ENCODE data around the gene ZNHIT2. TPM values are rescaled to one million over a fixed set of nuclear protein-coding genes. Genes with fewer than 3 reads are reported as not detected.

The ZNHIT2 gene
- total RNA-seq, 2 donors from 2014 or later = 6.6 to 8.2 TPM

- no peak for ATAC-seq
- intact Hi-C loops (cut with DNase I) = no loop called here
- no peak for DNase-seq
Observed at GRCh38 chr11:65086809-65087208, 30.7 kb downstream of the ZNHIT2 start.

- DNase-seq (no peak), ATAC-seq (no peak)
- intact Hi-C loops (cut with DNase I) = no loop called here
Observed at GRCh38 chr11:65085446-65085845, 32.1 kb downstream of the ZNHIT2 start.

GRCh38 chr11:65084598-65085375 lies 32.7 kb downstream of the ZNHIT2 start:
- DNase-seq (no peak), ATAC-seq (peak in 1 of 2 donors; percentile 1)
- intact Hi-C loops (cut with DNase I) = no loop called here

GRCh38 chr11:65083834-65084597 lies 33.5 kb downstream of the ZNHIT2 start, which contains the start of the genes CDCA5 and ZFPL1:
Gene CDCA5, minus strand, starts transcription at chr11:65084040. Its CDS starts 62 bp downstream, at chr11:65083978.
Gene ZFPL1, plus strand, starts transcription at chr11:65084222. Its CDS starts 477 bp downstream, at chr11:65084699.
- intact Hi-C loops (cut with DNase I) = no loop called here
- peak; percentile 95 for DNase-seq
- ATAC-seq = peak; percentile 97 to 99

- intact Hi-C loops (cut with DNase I) = no loop called here
- ATAC-seq (no peak), DNase-seq (no peak)
Observed at GRCh38 chr11:65083134-65083833, 34.2 kb downstream of the ZNHIT2 start.

- intact Hi-C loops (cut with DNase I) = no loop called here
- DNase-seq (no peak), ATAC-seq (no peak)
Observed at GRCh38 chr11:65078786-65079342, 38.6 kb downstream of the ZNHIT2 start.

- DNase-seq (no peak), ATAC-seq (peak; percentile 61)
- intact Hi-C loops (cut with DNase I) = no loop called here
Observed at GRCh38 chr11:65078151-65078550, 39.4 kb downstream of the ZNHIT2 start.

- intact Hi-C loops (cut with DNase I) = no loop called here
- ATAC-seq (no peak), DNase-seq (no peak)
Observed at GRCh38 chr11:65077451-65077850, 40.0 kb downstream of the ZNHIT2 start.

- no peak for ATAC-seq
- intact Hi-C loops (cut with DNase I) = no loop called here
- no peak for DNase-seq
Observed at GRCh38 chr11:65072631-65072966, 44.9 kb downstream of the ZNHIT2 start.

GRCh38 chr11:65071907-65072630 lies 45.4 kb downstream of the ZNHIT2 start:
- no peak for ATAC-seq
- intact Hi-C loops (cut with DNase I) = no loop called here

GRCh38 chr11:65069217-65069616 lies 48.3 kb downstream of the ZNHIT2 start:
- DNase-seq = no peak
- intact Hi-C loops (cut with DNase I) = no loop called here
- ATAC-seq = no peak

More at GRCh38 chr11:65071907-65072630, 45.4 kb downstream of the ZNHIT2 start:
- DNase-seq = no peak

GRCh38 chr11:65067446-65067845 lies 50.1 kb downstream of the ZNHIT2 start:
- no peak for DNase-seq
- intact Hi-C loops (cut with DNase I) = no loop called here
- no peak for ATAC-seq

GRCh38 chr11:65066805-65067291 lies 50.7 kb downstream of the ZNHIT2 start:
- intact Hi-C loops (cut with DNase I) = no loop called here
- no peak for DNase-seq
- ATAC-seq = no peak

Small RNAs within 50 kb of the gene (microRNA-seq; reads per million reads assigned to microRNA genes)
- gene MIR6751 = 0 reads per million in 2 donors

Other genes starting within 250 kb of the ZNHIT2 start
- 10 to 100 TPM; 36.6 to 43.1 TPM for gene EHD1, start 239.1 kb downstream of the ZNHIT2 start, total RNA-seq
- gene ATG2A, start 200.5 kb downstream of the ZNHIT2 start, total RNA-seq = 10 to 100 TPM; 12.3 to 14.6 TPM
- gene PPP2R5B, start 193.0 kb downstream of the ZNHIT2 start, total RNA-seq = 10 to 100 TPM; 17.9 to 20.5 TPM
- not detected for gene GPHA2, start 181.8 kb downstream of the ZNHIT2 start, total RNA-seq
- gene MAJIN, start 145.6 kb downstream of the ZNHIT2 start, total RNA-seq = not detected
- gene BATF2, start 120.7 kb downstream of the ZNHIT2 start, total RNA-seq = 1 to 10 TPM; 1.4 to 1.6 TPM
- gene ARL2, start 103.5 kb downstream of the ZNHIT2 start, total RNA-seq = 100 to 1,000 TPM; 110 to 116 TPM
- 10 to 100 TPM; 17.2 to 20.1 TPM for gene SNX15, start 90.3 kb downstream of the ZNHIT2 start, total RNA-seq
- 1 to 10 TPM; 5.2 to 9.5 TPM for gene SAC3D1, start 76.5 kb downstream of the ZNHIT2 start, total RNA-seq
- gene NAALADL1, start 59.1 kb downstream of the ZNHIT2 start, total RNA-seq = 1 to 10 TPM; 6.6 to 7.0 TPM
- gene CDCA5, start 33.7 kb downstream of the ZNHIT2 start, total RNA-seq = 1 to 10 TPM in 1 of 2 donors, under 1 TPM in 1; 0.81 to 2.5 TPM
- gene ZFPL1, start 33.5 kb downstream of the ZNHIT2 start, total RNA-seq = 10 to 100 TPM; 26.2 to 26.5 TPM
- gene VPS51, start 21.5 kb downstream of the ZNHIT2 start, total RNA-seq = 10 to 100 TPM; 52.7 to 70.1 TPM
- 10 to 100 TPM; 50.0 to 53.2 TPM for gene TM7SF2, start 5.8 kb downstream of the ZNHIT2 start, total RNA-seq
- gene FAU, start 4.4 kb upstream of the ZNHIT2 start, total RNA-seq = 100 to 1,000 TPM; 651 to 723 TPM
- gene MRPL49, start 4.6 kb upstream of the ZNHIT2 start, total RNA-seq = 10 to 100 TPM; 26.3 to 33.4 TPM
- 10 to 100 TPM; 33.2 to 41.6 TPM for gene SYVN1, start 16.8 kb upstream of the ZNHIT2 start, total RNA-seq
- gene SPDYC, start 52.5 kb upstream of the ZNHIT2 start, total RNA-seq = not detected
- gene CAPN1, start 64.2 kb upstream of the ZNHIT2 start, total RNA-seq = 10 to 100 TPM; 86.9 to 92.4 TPM
- gene POLA2, start 144.3 kb upstream of the ZNHIT2 start, total RNA-seq = 1 to 10 TPM; 5.3 to 7.3 TPM
- 10 to 100 TPM; 21.7 to 28.9 TPM for gene CDC42EP2, start 197.2 kb upstream of the ZNHIT2 start, total RNA-seq
- gene DPF2, start 216.2 kb upstream of the ZNHIT2 start, total RNA-seq = 10 to 100 TPM; 46.7 to 47.7 TPM
- gene TIGD3, start 237.1 kb upstream of the ZNHIT2 start, total RNA-seq = under 1 TPM in 1 of 2 donors, not detected in 1; 0.12 TPM